ENCODE data around the gene FBXO36. TPM values are rescaled to one million over a fixed set of nuclear protein-coding genes. Genes with fewer than 3 reads are reported as not detected.

Gene FBXO36
- total RNA-seq, 1 experiment from 2014 or later, result 3.1 TPM

DNA sequence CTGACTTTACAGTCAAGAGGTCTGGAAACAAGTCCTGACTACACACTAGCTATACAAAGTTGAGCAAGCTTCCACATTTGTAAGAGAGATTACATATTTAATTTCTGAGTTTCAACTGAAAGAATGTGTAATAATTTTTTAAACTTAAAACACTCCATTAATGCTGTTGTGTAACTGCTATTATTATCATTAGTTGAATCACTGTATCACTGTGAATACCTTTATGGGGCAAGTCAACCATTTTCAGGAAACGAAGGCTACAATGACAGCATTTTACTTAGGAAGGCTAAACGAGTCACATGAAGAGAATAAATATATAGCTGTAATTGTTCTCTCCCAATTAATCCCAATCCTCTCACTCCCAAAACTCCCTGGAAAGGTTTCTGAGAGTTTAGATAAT is 46.8 kb upstream of the FBXO36 start:
- H3K27me3 ChIP-seq (replicated peaks; ENCODE audit: insufficient read depth, low read depth, low read length, poor library complexity), result no peaks in the 10 kb centered on the region
- H3K4me3 ChIP-seq (ENCODE audit: low read depth, low read length, poor library complexity, severe bottlenecking), result no peak overlapping the region
- no peak for DNase-seq (ENCODE audit: low spot score)
- H3K4me1 ChIP-seq (ENCODE audit: insufficient read depth, low read length, poor library complexity, severe bottlenecking), result peaks cover 16% of the 10 kb centered on the region
- CTCF ChIA-PET, result no interaction called here
- BruUV-seq (replicated peaks), result no TSS peak
- peaks cover 16% of the 10 kb centered on the region for H3K36me3 ChIP-seq (ENCODE audit: insufficient read depth, low read length, poor library complexity, severe bottlenecking)
- H3K9me3 ChIP-seq (ENCODE audit: low read depth, low read length, poor library complexity, severe bottlenecking), result no peaks in the 10 kb centered on the region
- no peak overlapping the region for H3K27ac ChIP-seq (ENCODE audit: low read depth, low read length, poor library complexity, severe bottlenecking)
- intact Hi-C loops (cut with micrococcal nuclease; ENCODE audit: unreplicated experiment), result no loop called here
- TF ChIP-seq, protein P1, sequence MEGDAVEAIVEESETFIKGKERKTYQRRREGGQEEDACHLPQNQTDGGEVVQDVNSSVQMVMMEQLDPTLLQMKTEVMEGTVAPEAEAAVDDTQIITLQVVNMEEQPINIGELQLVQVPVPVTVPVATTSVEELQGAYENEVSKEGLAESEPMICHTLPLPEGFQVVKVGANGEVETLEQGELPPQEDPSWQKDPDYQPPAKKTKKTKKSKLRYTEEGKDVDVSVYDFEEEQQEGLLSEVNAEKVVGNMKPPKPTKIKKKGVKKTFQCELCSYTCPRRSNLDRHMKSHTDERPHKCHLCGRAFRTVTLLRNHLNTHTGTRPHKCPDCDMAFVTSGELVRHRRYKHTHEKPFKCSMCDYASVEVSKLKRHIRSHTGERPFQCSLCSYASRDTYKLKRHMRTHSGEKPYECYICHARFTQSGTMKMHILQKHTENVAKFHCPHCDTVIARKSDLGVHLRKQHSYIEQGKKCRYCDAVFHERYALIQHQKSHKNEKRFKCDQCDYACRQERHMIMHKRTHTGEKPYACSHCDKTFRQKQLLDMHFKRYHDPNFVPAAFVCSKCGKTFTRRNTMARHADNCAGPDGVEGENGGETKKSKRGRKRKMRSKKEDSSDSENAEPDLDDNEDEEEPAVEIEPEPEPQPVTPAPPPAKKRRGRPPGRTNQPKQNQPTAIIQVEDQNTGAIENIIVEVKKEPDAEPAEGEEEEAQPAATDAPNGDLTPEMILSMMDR (conservative IDR thresholded peaks at IDR 0.05; ENCODE audit: low read depth, low read length), result no peak
- TF ChIP-seq EZH2 (IDR thresholded peaks at IDR 0.05; ENCODE audit: borderline replicate concordance, low read depth, low read length, poor library complexity, severe bottlenecking), result no peak
- POLR2A ChIA-PET (ENCODE audit: low non-redundant PET), result no interaction called here

- BruUV-seq (replicated peaks), result TSS peak; percentile 4
- TF ChIP-seq, protein P1 (conservative IDR thresholded peaks at IDR 0.05; ENCODE audit: low read depth, low read length), result no peak
- TF ChIP-seq EZH2 (IDR thresholded peaks at IDR 0.05; ENCODE audit: borderline replicate concordance, low read depth, low read length, poor library complexity, severe bottlenecking), result no peak
- Histone ChIP-seq H3K4me1 (ENCODE audit: insufficient read depth, low read length, poor library complexity, severe bottlenecking) (no peaks in the 10 kb centered on the region), H3K27me3 (replicated peaks; ENCODE audit: insufficient read depth, low read depth, low read length, poor library complexity) (no peaks in the 10 kb centered on the region), H3K27ac (ENCODE audit: low read depth, low read length, poor library complexity, severe bottlenecking) (no peak overlapping the region), H3K9me3 (ENCODE audit: low read depth, low read length, poor library complexity, severe bottlenecking) (no peaks in the 10 kb centered on the region), H3K4me3 (ENCODE audit: low read depth, low read length, poor library complexity, severe bottlenecking) (no peak overlapping the region), H3K36me3 (ENCODE audit: insufficient read depth, low read length, poor library complexity, severe bottlenecking) (peaks cover 16% of the 10 kb centered on the region)
- CTCF ChIA-PET, result interaction anchor here (0.6 kb wide), 1 partner anchor 25 kb away, joined by 3 read pairs; no protein-coding TSS in a partner anchor
- no peak for DNase-seq (ENCODE audit: low spot score)
- intact Hi-C loops (cut with micrococcal nuclease; ENCODE audit: unreplicated experiment), result no loop called here
- POLR2A ChIA-PET (ENCODE audit: low non-redundant PET), result no interaction called here
These were observed 42.9 kb upstream of the FBXO36 start for GRCh38 chr2:229879191-229879950.

- no peak for TF ChIP-seq EZH2 (IDR thresholded peaks at IDR 0.05; ENCODE audit: borderline replicate concordance, low read depth, low read length, poor library complexity, severe bottlenecking)
- TF ChIP-seq, protein P1 (conservative IDR thresholded peaks at IDR 0.05; ENCODE audit: low read depth, low read length), result no peak
- intact Hi-C loops (cut with micrococcal nuclease; ENCODE audit: unreplicated experiment), result no loop called here
- peaks cover 16% of the 10 kb centered on the region for H3K36me3 ChIP-seq (ENCODE audit: insufficient read depth, low read length, poor library complexity, severe bottlenecking)
- H3K27ac ChIP-seq (ENCODE audit: low read depth, low read length, poor library complexity, severe bottlenecking), result no peak overlapping the region
- no peak overlapping the region for H3K4me3 ChIP-seq (ENCODE audit: low read depth, low read length, poor library complexity, severe bottlenecking)
- no peak for DNase-seq (ENCODE audit: low spot score)
- H3K27me3 ChIP-seq (replicated peaks; ENCODE audit: insufficient read depth, low read depth, low read length, poor library complexity), result no peaks in the 10 kb centered on the region
- POLR2A ChIA-PET (ENCODE audit: low non-redundant PET), result no interaction called here
- BruUV-seq (replicated peaks), result no TSS peak
- no peaks in the 10 kb centered on the region for H3K9me3 ChIP-seq (ENCODE audit: low read depth, low read length, poor library complexity, severe bottlenecking)
- H3K4me1 ChIP-seq (ENCODE audit: insufficient read depth, low read length, poor library complexity, severe bottlenecking), result no peaks in the 10 kb centered on the region
- CTCF ChIA-PET, result no interaction called here
These were observed 41.3 kb upstream of the FBXO36 start for GRCh38 chr2:229880892-229881586.

All from A673 (cell line).